ENCODE measurements around the gene NAGK.

DNA sequence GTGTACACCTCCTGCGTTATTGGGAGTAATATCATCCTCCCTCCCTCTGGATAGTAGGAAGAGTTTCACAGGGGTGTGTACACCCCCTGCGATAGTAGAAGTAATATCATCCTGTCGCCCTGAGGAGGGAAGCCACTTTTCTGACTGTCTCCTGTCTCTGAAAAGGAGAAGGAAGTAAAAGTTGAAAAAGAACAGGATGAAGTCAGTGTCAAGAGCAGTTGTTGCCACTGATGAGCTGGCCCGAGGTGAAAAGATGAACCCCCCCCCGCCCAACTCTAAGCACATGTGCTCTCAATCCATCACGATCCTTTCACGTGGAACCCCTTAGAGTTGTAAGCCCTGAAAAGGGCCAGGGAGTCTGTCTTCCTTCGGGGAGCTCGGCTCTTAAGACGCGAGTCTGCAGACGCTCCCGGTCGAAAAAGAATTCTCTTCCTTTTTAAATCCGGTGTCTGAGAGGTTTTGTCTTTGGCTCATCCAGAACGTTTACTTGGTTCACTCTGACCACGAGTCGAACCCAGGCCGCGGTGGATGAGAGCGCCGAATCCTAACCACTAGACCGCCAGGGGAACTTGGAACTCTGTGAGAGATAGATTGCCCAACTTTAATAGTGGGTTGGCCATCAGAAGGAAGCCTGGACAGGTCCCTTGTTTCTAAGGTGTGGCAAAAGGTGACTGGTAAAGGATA is 22.4 kb upstream of the NAGK start:
- TF ChIP-seq POLR2A (IDR thresholded peaks at IDR 0.05) (no peak), POLR2AphosphoS5 (IDR thresholded peaks at IDR 0.05) (no peak), CTCF (IDR thresholded peaks at IDR 0.05) (no peak), EP300 (IDR thresholded peaks at IDR 0.05; ENCODE audit: low read depth) (no peak)

Data from transverse colon (tissue), 4 donors.